H9 (cell line): ENCODE measurements around the gene B3GAT3. TPM values are rescaled to one million over a fixed set of nuclear protein-coding genes. Genes with fewer than 3 reads are reported as not detected.
A peak's percentile ranks its signal among the peaks of the same experiment; 100 is the strongest.

Source experiments
- DNase-seq: peaks from one replicate; pipeline ENCODE4 v3.0.0-alpha.2; 2017
- H2AFZ ChIP-seq: one replicate; pipeline ENCODE4 v1.6.1; 2013; ENCODE audit warnings: mild to moderate bottlenecking, low read length, control low read depth, moderate library complexity
- H2AK5ac ChIP-seq: 2 replicates; pipeline ENCODE4 v1.6.1; 2013; ENCODE audit warnings: low read length, control low read depth, mixed read lengths; ENCODE audit not compliant: insufficient read length
- H2BK120ac ChIP-seq: one replicate; pipeline ENCODE4 v1.6.1; 2013; ENCODE audit warnings: low read depth, mild to moderate bottlenecking, low read length, control low read depth, inconsistent platforms; ENCODE audit not compliant: poor library complexity, severe bottlenecking
- H2BK12ac ChIP-seq: 2 replicates; pipeline ENCODE4 v1.6.1; 2013; ENCODE audit warnings: low read length, control low read depth, mixed read lengths, low read depth; ENCODE audit not compliant: insufficient read length
- H2BK15ac ChIP-seq: 2 replicates; pipeline ENCODE4 v1.6.1; 2013; ENCODE audit warnings: low read depth, low read length, control low read depth
- H2BK20ac ChIP-seq: one replicate; pipeline ENCODE4 v1.6.1; 2013; ENCODE audit warnings: low read depth, mild to moderate bottlenecking, low read length, control low read depth, inconsistent platforms; ENCODE audit not compliant: poor library complexity, severe bottlenecking
- H2BK5ac ChIP-seq: 2 replicates; pipeline ENCODE4 v1.6.1; 2013; ENCODE audit warnings: low read length, control low read depth, mixed read lengths; ENCODE audit not compliant: insufficient read length
- H3K14ac ChIP-seq: 2 replicates; pipeline ENCODE4 v1.6.1; 2013; ENCODE audit warnings: low read length, control low read depth; ENCODE audit not compliant: insufficient read depth
- H3K18ac ChIP-seq: 2 replicates; pipeline ENCODE4 v1.6.1; 2013; ENCODE audit warnings: low read depth, mild to moderate bottlenecking, mixed read lengths, low read length, control low read depth; ENCODE audit not compliant: insufficient read length
- H3K23ac ChIP-seq: 2 replicates; pipeline ENCODE4 v1.6.1; 2013; ENCODE audit warnings: low read length, control low read depth, mixed read lengths, low read depth; ENCODE audit not compliant: insufficient read length
- H3K23me2 ChIP-seq: 2 replicates; pipeline ENCODE4 v1.6.1; 2013; ENCODE audit warnings: low read depth, mild to moderate bottlenecking, mixed read lengths, low read length, control low read depth; ENCODE audit not compliant: insufficient read length, poor library complexity, severe bottlenecking
- H3K27ac ChIP-seq: 2 replicates; pipeline ENCODE4 v1.5.1; 2013; ENCODE audit warnings: low read length, control low read depth, mixed read lengths, low read depth; ENCODE audit not compliant: insufficient read length
- H3K27me3 ChIP-seq: 2 replicates; pipeline ENCODE4 v1.6.1; 2013; ENCODE audit warnings: low read length, control low read depth, inconsistent platforms; ENCODE audit not compliant: insufficient read depth
- H3K4ac ChIP-seq: 2 replicates; pipeline ENCODE4 v1.6.1; 2013; ENCODE audit warnings: low read depth, mild to moderate bottlenecking, control low read depth, inconsistent platforms, low read length, moderate library complexity
- H3K4me1 ChIP-seq: 2 replicates; pipeline ENCODE4 v1.6.1; 2013; ENCODE audit warnings: low read length, control low read depth, inconsistent platforms; ENCODE audit not compliant: insufficient read depth
- H3K4me2 ChIP-seq: 2 replicates; pipeline ENCODE4 v1.6.1; 2013; ENCODE audit warnings: low read length, control low read depth, mixed read lengths; ENCODE audit not compliant: insufficient read length, insufficient read depth
- H3K56ac ChIP-seq: 2 replicates; pipeline ENCODE4 v1.6.1; 2013; ENCODE audit warnings: low read depth, mild to moderate bottlenecking, mixed read lengths, low read length, control low read depth; ENCODE audit not compliant: insufficient read length
- H3K79me1 ChIP-seq: 2 replicates; pipeline ENCODE4 v1.6.1; 2013; ENCODE audit warnings: low read depth, mild to moderate bottlenecking, moderate library complexity, low read length, control low read depth, inconsistent platforms; ENCODE audit not compliant: insufficient read depth, poor library complexity, severe bottlenecking
- H3K79me2 ChIP-seq: 2 replicates; pipeline ENCODE4 v1.6.1; 2013; ENCODE audit warnings: low read length, control low read depth, inconsistent platforms; ENCODE audit not compliant: insufficient read depth
- H3K9ac ChIP-seq: 2 replicates; pipeline ENCODE4 v1.6.1; 2013; ENCODE audit warnings: low read length, control low read depth, mixed read lengths; ENCODE audit not compliant: insufficient read length; ENCODE audit errors: extremely low read depth
- H3K9me3 ChIP-seq: one replicate; pipeline ENCODE4 v1.6.1; 2013; ENCODE audit warnings: low read depth, low read length, inconsistent platforms; ENCODE audit not compliant: control insufficient read depth
- H3T11ph ChIP-seq: one replicate; pipeline ENCODE4 v1.6.1; 2013; ENCODE audit warnings: mild to moderate bottlenecking, low read length, control low read depth, inconsistent platforms
- H4K20me1 ChIP-seq: one replicate; pipeline ENCODE4 v1.6.1; 2013; ENCODE audit not compliant: control insufficient read depth, insufficient read length, insufficient read depth
- H4K5ac ChIP-seq: 2 replicates; pipeline ENCODE4 v1.6.1; 2013; ENCODE audit warnings: low read depth, mild to moderate bottlenecking, mixed read lengths, low read length, control low read depth; ENCODE audit not compliant: insufficient read length
- H4K8ac ChIP-seq: replicated peaks from 2 replicates; pipeline ENCODE4 v1.6.1; 2013; ENCODE audit warnings: low read length, control low read depth, mixed read lengths, low read depth; ENCODE audit not compliant: insufficient read length
- H4K91ac ChIP-seq: 2 replicates; pipeline ENCODE4 v1.6.1; 2013; ENCODE audit warnings: low read depth, mild to moderate bottlenecking, moderate library complexity, mixed read lengths, low read length, control low read depth; ENCODE audit not compliant: insufficient read length
- H3K27ac Mint-ChIP-seq, 3 experiments: 2 replicates in 2 of 3; 3 replicates in 1 of 3; pipeline ENCODE4 v1.8.0; 2020 to 2021; ENCODE audit warnings: mixed read lengths in 3 of 3, mild to moderate bottlenecking in 1 of 3, moderate library complexity in 1 of 3
- H3K27me3 Mint-ChIP-seq: 2 replicates; pipeline ENCODE4 v1.8.0; 2021; ENCODE audit warnings: low read depth, mild to moderate bottlenecking, moderate library complexity, mixed read lengths
- H3K36me3 Mint-ChIP-seq, 3 experiments: 2 replicates in 2 of 3; 3 replicates in 1 of 3; pipeline ENCODE4 v1.8.0; 2020 to 2021; ENCODE audit warnings: low read depth in 3 of 3, mixed read lengths in 3 of 3; ENCODE audit not compliant: insufficient read depth in 1 of 3
- H3K4me1 Mint-ChIP-seq, 2 experiments: 2 replicates each; pipeline ENCODE4 v1.8.0; 2020; ENCODE audit warnings: mixed read lengths in 2 of 2
- H3K4me3 Mint-ChIP-seq, 2 experiments: 2 replicates in 1 of 2; 3 replicates in 1 of 2; pipeline ENCODE4 v1.8.0; 2020 to 2021; ENCODE audit warnings: mild to moderate bottlenecking in 2 of 2, mixed read lengths in 2 of 2, moderate library complexity in 1 of 2
- H3K9me3 Mint-ChIP-seq, 2 experiments: 2 replicates in 1 of 2; 3 replicates in 1 of 2; pipeline ENCODE4 v1.8.0; 2020; ENCODE audit warnings: mild to moderate bottlenecking in 2 of 2, mixed read lengths in 2 of 2, moderate library complexity in 1 of 2
- CTCF ChIP-seq: fragments of 200-600 bp; sonication (generic); conservative IDR thresholded peaks from 3 replicates; pipeline ENCODE4 v1.8.0; 2021; ENCODE audit warnings: antibody characterized with exemption, mild to moderate bottlenecking
- WGBS: extraction: QIAGEN DNeasy Blood & Tissue Kit; methylation state at CpG from one replicate; pipeline ENCODE4 v1.1.7; 2013; ENCODE audit warnings: missing lambda C conversion rate, low lambda C conversion rate, mixed read lengths; ENCODE audit not compliant: insufficient read length; ENCODE audit errors: extremely low coverage; 5-methylcytosine and 5-hydroxymethylcytosine counted together
- total RNA-seq: library from RNA; stranded (reverse); gene quantifications from 2 replicates; pipeline ENCODE4 v1.2.1, GENCODE V29; 2021

Gene B3GAT3
- total RNA-seq, 1 experiment from 2014 or later = 30.8 TPM

- peaks cover 3% of the 10 kb centered on the region; the same call in 1 of the 2 replicates for H3K79me2 ChIP-seq
- no peaks in the 10 kb centered on the region; the same call in 1 of the 2 replicates for H3K27me3 Mint-ChIP-seq
- H3K79me1 ChIP-seq = no peaks in the 10 kb centered on the region
- peak overlapping the region; percentile 94 to 99 for H3K4me3 Mint-ChIP-seq
- H3K56ac ChIP-seq = no peak overlapping the region
- H3K27ac Mint-ChIP-seq = peak overlapping the region; percentile 89 to 97 (median 96)
- no CpG with 5 or more reads among the region's 36 CpGs for WGBS
- no peaks in the 10 kb centered on the region for H4K20me1 ChIP-seq
- H3K14ac ChIP-seq = peak overlapping the region; percentile 74
- H3K4ac ChIP-seq = no peak overlapping the region
- peak; percentile 74 for DNase-seq
- H2BK120ac ChIP-seq = no peak overlapping the region
- peaks cover 14% of the 10 kb centered on the region for H3K23me2 ChIP-seq
- H3K4me1 ChIP-seq = peaks cover 2% of the 10 kb centered on the region; the same call in 1 of the 2 replicates
- H3K9ac ChIP-seq = peak overlapping the region; percentile 72
- no peak overlapping the region for H2BK12ac ChIP-seq
- H2BK15ac ChIP-seq = no peak overlapping the region
- no peak for TF ChIP-seq CTCF
- H3K9me3 Mint-ChIP-seq = no peaks in the 10 kb centered on the region; a peak in 1 of 5 replicates
- H2AK5ac ChIP-seq = no peak overlapping the region
- peaks cover 29 to 57% (median 29%) of the 10 kb centered on the region in 3 experiments for H3K36me3 Mint-ChIP-seq
- no peak overlapping the region for H3K27ac ChIP-seq
- H3K18ac ChIP-seq = peak overlapping the region; percentile 51
- H4K8ac ChIP-seq = no peak overlapping the region
- no peak overlapping the region for H3K23ac ChIP-seq
- H2BK20ac ChIP-seq = no peak overlapping the region
- no peaks in the 10 kb centered on the region for H3K9me3 ChIP-seq
- no peak overlapping the region for H2AFZ ChIP-seq
- no peaks in the 10 kb centered on the region for H3K27me3 ChIP-seq
- no peak overlapping the region for H4K5ac ChIP-seq
- H3T11ph ChIP-seq = no peak overlapping the region
- H4K91ac ChIP-seq = no peak overlapping the region
- no peak overlapping the region for H2BK5ac ChIP-seq
- H3K4me2 ChIP-seq = peak overlapping the region; percentile 69
- H3K4me1 Mint-ChIP-seq = peaks cover 16 to 20% of the 10 kb centered on the region in 2 experiments
These were observed 42.8 kb upstream of the B3GAT3 start for GRCh38 chr11:62664405-62665074.
